Suprapubic skin (tissue), 4 donors: ENCODE measurements around the gene NEUROD2. TPM values are rescaled to one million over a fixed set of nuclear protein-coding genes. Genes with fewer than 3 reads are reported as not detected.

ENCODE experiments used
- DNase-seq, 2 donors: peaks; one replicate each; pipeline ENCODE4 v3.0.0-alpha.2; 2019; ENCODE audit warnings: low spot score in 2 of 2
- H3K27ac ChIP-seq: fragments of 200-600 bp; sonication (generic); one replicate; pipeline ENCODE4 v1.5.1; 2019
- H3K27me3 ChIP-seq: fragments of 200-600 bp; sonication (generic); one replicate; pipeline ENCODE4 v1.5.1; 2019
- H3K36me3 ChIP-seq: fragments of 200-600 bp; sonication (generic); one replicate; pipeline ENCODE4 v1.5.1; 2019
- H3K4me1 ChIP-seq: fragments of 200-600 bp; sonication (generic); one replicate; pipeline ENCODE4 v1.5.1; 2019
- H3K4me3 ChIP-seq: fragments of 200-600 bp; sonication (generic); one replicate; pipeline ENCODE4 v1.5.1; 2019; ENCODE audit warnings: mild to moderate bottlenecking
- H3K9me3 ChIP-seq: fragments of 200-600 bp; sonication (generic); one replicate; pipeline ENCODE4 v1.5.1; 2019
- CTCF ChIP-seq, 2 donors: fragments of 200-600 bp in 1 of 2; fragments of 450-650 bp in 1 of 2; sonication (generic) in 1 of 2; IDR thresholded peaks; one replicate each; pipeline ENCODE4 v1.5.1; 2016 to 2019; ENCODE audit warnings: antibody characterized with exemption in 2 of 2, mild to moderate bottlenecking in 1 of 2, moderate library complexity in 1 of 2
- EP300 ChIP-seq: sonication (generic); formaldehyde crosslinking; IDR thresholded peaks from one replicate; pipeline ENCODE4 v1.6.1; 2017; ENCODE audit warnings: antibody characterized with exemption
- POLR2A ChIP-seq, 2 donors: fragments of 450-650 bp; IDR thresholded peaks; one replicate each; pipeline ENCODE4 v1.6.1; 2017; ENCODE audit warnings: antibody characterized with exemption in 2 of 2, mild to moderate bottlenecking in 2 of 2, moderate library complexity in 2 of 2
- POLR2AphosphoS5 ChIP-seq, 3 donors: sonication (generic); formaldehyde crosslinking; IDR thresholded peaks; one replicate each; pipeline ENCODE4 v1.6.1; 2017; ENCODE audit warnings: antibody characterized with exemption in 3 of 3
- WGBS: methylation state at CpG from one replicate; pipeline ENCODE4 v1.1.5; 2018; 5-methylcytosine and 5-hydroxymethylcytosine counted together
- total RNA-seq, 4 donors: library from RNA; depleted of rRNA; stranded (reverse); fragments of >200 nt; gene quantifications; one replicate each; pipeline ENCODE4 v1.1.0, GENCODE V29; 2016

The NEUROD2 gene
- total RNA-seq: not detected

GRCh38 chr17:39607851-39608130 is at the start of gene NEUROD2:
TSS of gene NEUROD2 (minus strand) at chr17:39607920. CDS start at chr17:39606599, 1,321 bp downstream.
- WGBS: 5% methylated on average over 10 of the region's 20 CpGs
- Histone ChIP-seq H3K4me3 (peak within 1 kb of the TSS; percentile 43), H3K27ac (no peak within 1 kb of the TSS), H3K9me3 (no peaks in the 10 kb centered on the region), H3K27me3 (peaks cover 96% of the 10 kb centered on the region), H3K4me1 (peaks cover 46% of the 10 kb centered on the region), H3K36me3 (no peaks in the 10 kb centered on the region)
- peak in 1 of 2 donors; percentile 43 for DNase-seq
- TF ChIP-seq EP300: no peak
- TF ChIP-seq POLR2A (IDR thresholded peaks at IDR 0.05): no peak
- TF ChIP-seq POLR2AphosphoS5 (IDR thresholded peaks at IDR 0.05): no peak
- no peak for TF ChIP-seq CTCF (IDR thresholded peaks at IDR 0.05)

- no peak for DNase-seq
- no peaks in the 10 kb centered on the region for H3K9me3 ChIP-seq
- WGBS: 98% methylated on average over 2 of the region's 2 CpGs
- H3K36me3 ChIP-seq: peaks cover 44% of the 10 kb centered on the region
- H3K27me3 ChIP-seq: no peaks in the 10 kb centered on the region
- H3K27ac ChIP-seq: no peak overlapping the region
- TF ChIP-seq EP300 (no peak), POLR2AphosphoS5 (IDR thresholded peaks at IDR 0.05) (no peak), CTCF (IDR thresholded peaks at IDR 0.05) (no peak), POLR2A (IDR thresholded peaks at IDR 0.05) (no peak)
- no peak overlapping the region for H3K4me3 ChIP-seq
- H3K4me1 ChIP-seq: peaks cover 31% of the 10 kb centered on the region
Measured at GRCh38 chr17:39655105-39655504, 47.4 kb upstream of the NEUROD2 start.

- DNase-seq: no peak
- WGBS: 68% methylated on average over 14 of the region's 14 CpGs
- Histone ChIP-seq H3K4me3 (no peak overlapping the region), H3K27ac (no peak overlapping the region), H3K36me3 (peaks cover 32% of the 10 kb centered on the region), H3K4me1 (peaks cover 25% of the 10 kb centered on the region), H3K9me3 (no peaks in the 10 kb centered on the region), H3K27me3 (no peaks in the 10 kb centered on the region)
- no peak for TF ChIP-seq POLR2AphosphoS5 (IDR thresholded peaks at IDR 0.05)
- peak; percentile 61 to 79 for TF ChIP-seq CTCF (IDR thresholded peaks at IDR 0.05)
- TF ChIP-seq POLR2A (IDR thresholded peaks at IDR 0.05): no peak
- no peak for TF ChIP-seq EP300
Measured at GRCh38 chr17:39653662-39654331, 46.1 kb upstream of the NEUROD2 start.

GRCh38 chr17:39653316-39653661 is 45.6 kb upstream of the NEUROD2 start:
- peak overlapping the region; percentile 28 for H3K27ac ChIP-seq
- WGBS: 76% methylated on average over 8 of the region's 12 CpGs
- no peak for TF ChIP-seq CTCF (IDR thresholded peaks at IDR 0.05)

GRCh38 chr17:39652587-39653315 is 45.0 kb upstream of the NEUROD2 start:
- DNase-seq: no peak
- H3K4me3 ChIP-seq: no peak overlapping the region
- H3K9me3 ChIP-seq: no peaks in the 10 kb centered on the region
- peaks cover 24% of the 10 kb centered on the region for H3K36me3 ChIP-seq
- H3K27ac ChIP-seq: peak overlapping the region; percentile 28
- WGBS: 55% methylated on average over 7 of the region's 7 CpGs
- H3K27me3 ChIP-seq: no peaks in the 10 kb centered on the region
- TF ChIP-seq CTCF (IDR thresholded peaks at IDR 0.05) (no peak), EP300 (no peak), POLR2A (IDR thresholded peaks at IDR 0.05) (no peak), POLR2AphosphoS5 (IDR thresholded peaks at IDR 0.05) (no peak)
- peaks cover 25% of the 10 kb centered on the region for H3K4me1 ChIP-seq

More at GRCh38 chr17:39653316-39653661, 45.6 kb upstream of the NEUROD2 start:
- Histone ChIP-seq H3K9me3 (no peaks in the 10 kb centered on the region), H3K36me3 (peaks cover 28% of the 10 kb centered on the region), H3K4me3 (no peak overlapping the region), H3K27me3 (no peaks in the 10 kb centered on the region), H3K4me1 (peaks cover 25% of the 10 kb centered on the region)
- no peak for DNase-seq
